A673 (cell line): ENCODE measurements around the gene GPR26. TPM values are rescaled to one million over a fixed set of nuclear protein-coding genes. Genes with fewer than 3 reads are reported as not detected.

Experiments
- BruUV-seq: library from RNA; stranded (reverse); fragments of 400-500 nt; replicated peaks from 2 replicates; lab custom pipeline; 2021; lab: Mats Ljungman, UMichigan
- CTCF ChIA-PET: fragments of 300-600 bp; sonication (Branson Sonifier 250); formaldehyde crosslinking; loops from one replicate; lab custom pipeline; 2022; ENCODE audit warnings: antibody characterized with exemption; lab: Charles Lee
- POLR2A ChIA-PET: fragments of 300-600 bp; sonication (Branson Sonifier 250); formaldehyde crosslinking; loops from one replicate; lab custom pipeline; 2022; ENCODE audit warnings: antibody characterized with exemption; ENCODE audit not compliant: low non-redundant PET; lab: Charles Lee
- DNase-seq: peaks from one replicate; pipeline ENCODE4 v3.0.0-alpha.2; 2015; ENCODE audit warnings: low spot score
- H3K27ac ChIP-seq: fragments of 200-600 bp; sonication (generic); 2 replicates; pipeline ENCODE4 v1.5.1; 2016; ENCODE audit warnings: mixed run types, low read depth, mild to moderate bottlenecking, mixed read lengths, antibody characterized with exemption, low read length; ENCODE audit not compliant: poor library complexity, severe bottlenecking
- H3K27me3 ChIP-seq: fragments of 200-600 bp; sonication (generic); replicated peaks from 2 replicates; pipeline ENCODE4 v1.6.1; 2017; ENCODE audit warnings: mixed run types, low read depth, mild to moderate bottlenecking, mixed read lengths, antibody characterized with exemption, low read length; ENCODE audit not compliant: insufficient read depth, poor library complexity
- H3K36me3 ChIP-seq: fragments of 200-600 bp; sonication (generic); 2 replicates; pipeline ENCODE4 v1.6.1; 2016; ENCODE audit warnings: mixed run types, mild to moderate bottlenecking, mixed read lengths, antibody characterized with exemption, low read length; ENCODE audit not compliant: insufficient read depth, poor library complexity, severe bottlenecking
- H3K4me1 ChIP-seq: fragments of 200-600 bp; sonication (generic); 2 replicates; pipeline ENCODE4 v1.6.1; 2017; ENCODE audit warnings: mixed run types, mild to moderate bottlenecking, mixed read lengths, antibody characterized with exemption, low read length; ENCODE audit not compliant: insufficient read depth, poor library complexity, severe bottlenecking
- H3K4me3 ChIP-seq: fragments of 200-600 bp; sonication (generic); 2 replicates; pipeline ENCODE4 v1.5.1; 2016; ENCODE audit warnings: low read depth, mixed run types, mild to moderate bottlenecking, mixed read lengths, low read length; ENCODE audit not compliant: poor library complexity, severe bottlenecking
- H3K9me3 ChIP-seq: fragments of 200-600 bp; sonication (generic); 2 replicates; pipeline ENCODE4 v1.6.1; 2016; ENCODE audit warnings: mixed run types, low read depth, mild to moderate bottlenecking, mixed read lengths, antibody characterized with exemption, low read length; ENCODE audit not compliant: poor library complexity, severe bottlenecking
- EZH2 ChIP-seq: fragments of 200-600 bp; sonication (generic); IDR thresholded peaks from 2 replicates; pipeline ENCODE4 v1.6.1; 2017; ENCODE audit warnings: borderline replicate concordance, low read depth, mild to moderate bottlenecking, mixed read lengths, antibody characterized with exemption, low read length; ENCODE audit not compliant: poor library complexity, severe bottlenecking
- intact Hi-C: fragments of 100-400 bp; cut with micrococcal nuclease; formaldehyde crosslinking; loops from one replicate; pipeline ENCODE4 v1.10.0; 2022; ENCODE audit not compliant: unreplicated experiment
- total RNA-seq: library from RNA; stranded (reverse); gene quantifications from 2 replicates; pipeline ENCODE4 v1.2.3, GENCODE V29; 2021
- TF ChIP-seq, protein P1 (sequence below): fragments of 300-800, 200-600 bp; sonication (generic); conservative IDR thresholded peaks from 2 replicates; pipeline ENCODE4 v1.5.1; 2017; ENCODE audit warnings: low read depth, mild to moderate bottlenecking, antibody characterized with exemption, low read length, moderate library complexity, mixed read lengths

The GPR26 gene
- total RNA-seq, 1 experiment from 2014 or later = not detected

GRCh38 chr10:123744224-123744536 lies 78.0 kb downstream of the GPR26 start:
- CTCF ChIA-PET = no interaction called here
- H3K27ac ChIP-seq = no peak overlapping the region
- no peak for DNase-seq
- intact Hi-C loops = no loop called here
- TF ChIP-seq, protein P1, sequence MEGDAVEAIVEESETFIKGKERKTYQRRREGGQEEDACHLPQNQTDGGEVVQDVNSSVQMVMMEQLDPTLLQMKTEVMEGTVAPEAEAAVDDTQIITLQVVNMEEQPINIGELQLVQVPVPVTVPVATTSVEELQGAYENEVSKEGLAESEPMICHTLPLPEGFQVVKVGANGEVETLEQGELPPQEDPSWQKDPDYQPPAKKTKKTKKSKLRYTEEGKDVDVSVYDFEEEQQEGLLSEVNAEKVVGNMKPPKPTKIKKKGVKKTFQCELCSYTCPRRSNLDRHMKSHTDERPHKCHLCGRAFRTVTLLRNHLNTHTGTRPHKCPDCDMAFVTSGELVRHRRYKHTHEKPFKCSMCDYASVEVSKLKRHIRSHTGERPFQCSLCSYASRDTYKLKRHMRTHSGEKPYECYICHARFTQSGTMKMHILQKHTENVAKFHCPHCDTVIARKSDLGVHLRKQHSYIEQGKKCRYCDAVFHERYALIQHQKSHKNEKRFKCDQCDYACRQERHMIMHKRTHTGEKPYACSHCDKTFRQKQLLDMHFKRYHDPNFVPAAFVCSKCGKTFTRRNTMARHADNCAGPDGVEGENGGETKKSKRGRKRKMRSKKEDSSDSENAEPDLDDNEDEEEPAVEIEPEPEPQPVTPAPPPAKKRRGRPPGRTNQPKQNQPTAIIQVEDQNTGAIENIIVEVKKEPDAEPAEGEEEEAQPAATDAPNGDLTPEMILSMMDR = no peak
- no peak for TF ChIP-seq EZH2
- no peaks in the 10 kb centered on the region for H3K36me3 ChIP-seq
- BruUV-seq = no TSS peak
- H3K27me3 ChIP-seq = peaks cover 54% of the 10 kb centered on the region
- H3K9me3 ChIP-seq = no peaks in the 10 kb centered on the region
- H3K4me3 ChIP-seq = no peak overlapping the region
- POLR2A ChIA-PET = no interaction called here
- no peaks in the 10 kb centered on the region for H3K4me1 ChIP-seq

Other genes with a start within 250 kb of the GPR26 start
- not detected in 2 replicates for gene CPXM2, start 225.5 kb downstream of the GPR26 start, total RNA-seq